Mammary microvascular endothelial cell (primary cell): ENCODE results near the gene TP53I3. TPM values are rescaled to one million over a fixed set of nuclear protein-coding genes. Genes with fewer than 3 reads are reported as not detected.

ENCODE experiments used
- total RNA-seq: library from RNA; depleted of rRNA; stranded (reverse); fragments of >200 nt; gene quantifications from 2 replicates; pipeline ENCODE4 v1.2.3, GENCODE V29; 2015

The TP53I3 gene, protein sequence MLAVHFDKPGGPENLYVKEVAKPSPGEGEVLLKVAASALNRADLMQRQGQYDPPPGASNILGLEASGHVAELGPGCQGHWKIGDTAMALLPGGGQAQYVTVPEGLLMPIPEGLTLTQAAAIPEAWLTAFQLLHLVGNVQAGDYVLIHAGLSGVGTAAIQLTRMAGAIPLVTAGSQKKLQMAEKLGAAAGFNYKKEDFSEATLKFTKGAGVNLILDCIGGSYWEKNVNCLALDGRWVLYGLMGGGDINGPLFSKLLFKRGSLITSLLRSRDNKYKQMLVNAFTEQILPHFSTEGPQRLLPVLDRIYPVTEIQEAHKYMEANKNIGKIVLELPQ
- 114 and 133 TPM in 2 replicates for total RNA-seq

DNA sequence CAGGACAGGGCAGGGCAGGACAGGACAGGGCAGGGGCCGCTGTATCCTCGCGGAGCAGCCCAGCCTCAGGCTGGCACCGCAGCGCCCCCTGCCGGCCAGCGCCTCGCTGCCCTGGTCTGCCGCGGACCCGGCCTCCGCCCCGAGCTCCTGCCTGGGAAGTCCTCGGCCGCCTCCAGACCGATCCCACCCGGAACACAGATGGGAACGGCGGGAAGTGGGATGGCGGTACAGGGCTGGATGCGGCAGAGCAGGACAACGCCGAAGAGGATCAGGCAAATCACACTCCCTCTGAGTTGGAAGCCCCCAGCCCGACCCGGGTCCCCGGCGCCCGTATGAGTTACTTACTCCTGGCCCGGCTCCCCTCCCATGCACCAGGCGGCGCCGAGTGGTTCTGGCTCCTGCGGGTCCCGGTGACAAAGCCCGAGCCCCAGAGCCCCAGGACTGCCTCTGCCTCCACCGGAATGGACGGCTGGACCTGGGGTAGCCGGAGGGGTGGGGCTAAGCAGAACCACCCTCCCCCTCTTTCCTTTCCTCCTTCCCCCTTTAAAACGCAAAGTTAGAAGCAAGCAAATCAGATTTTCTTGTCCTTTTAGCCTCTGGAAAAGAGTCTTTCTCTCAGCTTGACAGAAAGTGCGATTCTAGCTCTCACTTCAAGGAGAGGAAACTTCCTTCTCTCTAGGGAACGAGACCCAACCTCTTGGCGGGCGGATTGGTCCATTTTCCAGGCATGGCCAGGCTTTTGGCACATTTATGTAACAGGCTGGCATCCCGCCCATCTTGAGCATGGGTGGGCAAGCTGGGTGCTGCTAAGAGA lies at the start of gene TP53I3:
Gene TP53I3, minus strand, starts transcription at position 449 of the 814 bp plus-strand sequence. CDS start 508 bp downstream, outside the sequence.

DNA sequence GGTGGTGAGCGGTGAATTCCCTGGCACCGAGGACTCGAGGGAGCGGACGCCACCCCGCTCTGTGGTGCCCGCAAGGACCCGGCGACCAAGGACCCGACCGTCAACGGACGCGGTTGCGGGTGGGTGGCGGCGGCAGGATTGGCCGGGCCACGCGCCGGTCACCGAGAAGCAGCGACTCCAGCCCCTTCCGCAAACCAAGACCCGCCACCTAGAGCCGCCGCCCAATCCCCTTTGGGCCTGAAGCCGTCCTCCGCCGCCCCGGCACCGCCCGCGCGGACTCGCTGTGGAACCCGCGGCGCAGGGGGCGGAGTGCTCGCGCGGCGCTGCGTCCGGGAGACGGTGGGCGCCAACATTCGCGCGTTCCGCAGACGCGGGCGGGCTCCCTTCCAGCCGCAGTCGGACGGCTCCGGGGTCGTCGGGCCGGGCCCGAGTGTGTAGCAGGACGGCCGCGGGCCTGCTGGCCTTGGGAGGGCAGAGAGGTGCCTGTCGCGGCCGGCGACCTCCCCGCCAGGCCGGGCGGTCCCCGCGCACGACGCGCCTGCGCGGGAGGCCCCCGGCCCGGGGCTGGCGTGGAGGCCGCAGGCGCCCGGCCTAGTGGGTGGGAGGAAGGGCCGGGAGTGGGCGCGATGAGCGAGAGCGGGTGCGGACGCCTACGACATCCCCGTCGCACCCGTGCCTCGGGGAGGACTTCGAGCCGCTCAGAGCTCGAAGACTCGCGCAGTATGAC lies 38.7 kb upstream of the TP53I3 start, which contains the start of the genes FAM228B and PFN4:
Gene FAM228B, plus strand, starts transcription at position 275 of the 727 bp plus-strand sequence. CDS start 893 bp downstream, outside the sequence.
Gene PFN4, minus strand, starts transcription at position 140 of the 727 bp plus-strand sequence. CDS start 799 bp downstream, outside the sequence.

GRCh38 chr2:24075915-24076848 lies 8.5 kb downstream of the TP53I3 start, which contains the start of gene SF3B6:
TSS of gene SF3B6 (minus strand) at chr2:24076326. CDS start at chr2:24076229, 97 bp downstream.

DNA sequence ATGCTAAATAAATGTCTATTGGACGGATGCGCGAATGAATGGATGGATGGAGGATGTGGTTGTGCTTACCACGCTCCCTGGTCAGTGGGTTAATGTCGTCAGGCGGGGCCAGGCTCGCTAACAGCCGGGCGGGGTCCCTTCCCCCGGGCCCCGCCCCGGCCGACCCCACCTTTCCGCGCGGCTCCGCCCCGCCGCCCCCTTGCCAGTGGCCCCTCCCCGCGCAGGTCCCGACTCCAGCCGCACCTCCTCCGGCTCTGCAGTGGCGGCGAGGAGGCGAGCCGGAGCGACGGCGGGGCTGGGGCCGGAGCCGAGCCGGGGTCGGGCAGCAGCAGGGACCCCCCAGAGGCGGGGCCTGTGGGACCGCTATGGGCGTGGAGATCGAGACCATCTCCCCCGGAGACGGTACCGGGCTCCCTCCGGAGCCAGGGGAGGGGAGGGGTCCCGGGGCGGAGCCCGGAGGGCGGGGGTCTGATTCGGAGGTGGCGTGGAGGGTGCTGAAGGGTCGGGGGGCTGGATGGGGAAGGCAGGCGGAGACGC lies 35.1 kb downstream of the TP53I3 start, which contains the start of gene FKBP1B:
Gene FKBP1B, plus strand, starts transcription at position 257 of the 537 bp plus-strand sequence. Its CDS starts 109 bp downstream, at position 366.

GRCh38 chr2:24046930-24047702 lies 37.5 kb downstream of the TP53I3 start, which contains the start of gene WDCP:
TSS of gene WDCP (minus strand) at chr2:24047391. CDS start at chr2:24039494, 7,897 bp downstream.

Other genes with a start within 250 kb of the TP53I3 start
- 4.7 and 5.1 TPM in 2 replicates for gene ATAD2B, start 157.7 kb downstream of the TP53I3 start, total RNA-seq
- gene UBXN2A, start 144.4 kb downstream of the TP53I3 start, total RNA-seq, result 9.9 and 17.1 TPM in 2 replicates
- gene MFSD2B, start 74.7 kb downstream of the TP53I3 start, total RNA-seq, result 0.20 and 0.59 TPM in 2 replicates
- 10.6 and 12.1 TPM in 2 replicates for gene WDCP, start 37.4 kb downstream of the TP53I3 start, total RNA-seq
- gene FKBP1B, start 35.1 kb downstream of the TP53I3 start, total RNA-seq, result 15.6 and 21.6 TPM in 2 replicates
- 196 and 209 TPM in 2 replicates for gene SF3B6, start 8.5 kb downstream of the TP53I3 start, total RNA-seq
- 0.69 TPM in 1 of 2 replicates, not detected in the other for gene PFN4, start 38.5 kb upstream of the TP53I3 start, total RNA-seq
- gene FAM228B, start 38.6 kb upstream of the TP53I3 start, total RNA-seq, result 1.1 and 2.0 TPM in 2 replicates
- gene FAM228A, start 90.2 kb upstream of the TP53I3 start, total RNA-seq, result 0.07 and 2.4 TPM in 2 replicates